Activated naive CD8-positive, alpha-beta T cell treated with anti-CD3 and anti-CD28 coated beads, Interleukin-2, amount 50 U/mL, for 24 hours (primary cell): ENCODE results near the gene SSC5D.
"Not testable (repeated sequence)": the region's sequence is repeated elsewhere in the genome, so short reads cannot be mapped to it uniquely, and the experiment has no call there.

Experiments used
- ATAC-seq: fragments of 150-1000 bp; cut with Tn5 transposase; one replicate; pipeline ENCODE4 v1.10.0; 2021
- DNase-seq: peaks from one replicate; pipeline ENCODE4 v3.0.0; 2021
- H3K27ac Mint-ChIP-seq: one replicate; pipeline ENCODE4 v1.8.0; 2021; ENCODE audit warnings: mild to moderate bottlenecking, mixed read lengths
- H3K27me3 Mint-ChIP-seq: one replicate; pipeline ENCODE4 v1.8.0; 2021; ENCODE audit warnings: mixed read lengths
- H3K36me3 Mint-ChIP-seq: one replicate; pipeline ENCODE4 v1.8.0; 2021; ENCODE audit warnings: low read depth, mixed read lengths
- H3K4me1 Mint-ChIP-seq: one replicate; pipeline ENCODE4 v1.8.0; 2021; ENCODE audit warnings: mixed read lengths
- H3K4me3 Mint-ChIP-seq: one replicate; pipeline ENCODE4 v1.8.0; 2021; ENCODE audit warnings: mild to moderate bottlenecking, moderate library complexity, mixed read lengths
- H3K9me3 Mint-ChIP-seq: one replicate; pipeline ENCODE4 v1.8.0; 2021; ENCODE audit warnings: mixed read lengths

SSC5D gene

GRCh38 chr19:55487924-55488687 lies at the start of gene SSC5D:
TSS of gene SSC5D (plus strand) at chr19:55488436. CDS start at chr19:55488590, 154 bp downstream.
- peak within 1 kb of the TSS; percentile 65 for H3K4me3 Mint-ChIP-seq

DNA sequence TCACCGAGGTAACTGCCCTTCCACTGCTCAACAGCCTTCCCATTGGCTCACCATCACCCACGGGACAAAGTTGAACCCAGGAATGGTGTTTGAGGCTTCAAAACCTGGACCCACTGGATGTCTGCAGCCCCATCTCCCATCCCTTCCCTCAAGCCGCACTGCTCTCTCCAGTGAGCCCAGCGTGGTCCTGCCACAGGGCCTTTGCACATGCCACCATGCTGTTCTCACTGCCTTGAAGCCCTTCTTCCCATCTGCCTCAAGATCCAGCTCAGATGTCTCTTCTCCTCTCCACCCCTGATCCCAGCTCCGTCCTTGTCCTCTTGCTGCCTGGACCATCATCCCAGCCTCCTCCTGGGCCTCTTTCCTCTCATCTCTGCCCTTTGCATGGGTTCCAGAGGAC lies 49.2 kb upstream of the SSC5D start:
- Mint-ChIP-seq H3K4me1 (peaks cover 15% of the 10 kb centered on the region), H3K9me3 (no peaks in the 10 kb centered on the region), H3K36me3 (no peaks in the 10 kb centered on the region), H3K4me3 (no peak overlapping the region), H3K27me3 (peaks cover 65% of the 10 kb centered on the region), H3K27ac (no peak overlapping the region)
- ATAC-seq, result no peak
- no peak for DNase-seq

More at GRCh38 chr19:55487924-55488687, at the start of gene SSC5D:
- no peaks in the 10 kb centered on the region for H3K9me3 Mint-ChIP-seq
- no peak for DNase-seq
- peaks cover 19% of the 10 kb centered on the region for H3K4me1 Mint-ChIP-seq
- peaks cover 8% of the 10 kb centered on the region for H3K27me3 Mint-ChIP-seq
- no peaks in the 10 kb centered on the region for H3K36me3 Mint-ChIP-seq
- ATAC-seq, result peak; percentile 2
- peak within 1 kb of the TSS; percentile 80 for H3K27ac Mint-ChIP-seq

GRCh38 chr19:55440411-55441105 lies 47.7 kb upstream of the SSC5D start:
- H3K36me3 Mint-ChIP-seq, result no peaks in the 10 kb centered on the region
- DNase-seq, result no peak
- peaks cover 15% of the 10 kb centered on the region for H3K4me1 Mint-ChIP-seq
- peak overlapping the region; percentile 14 for H3K27ac Mint-ChIP-seq
- peaks cover 79% of the 10 kb centered on the region for H3K27me3 Mint-ChIP-seq
- no peak overlapping the region for H3K4me3 Mint-ChIP-seq
- ATAC-seq, result no peak
- no peaks in the 10 kb centered on the region for H3K9me3 Mint-ChIP-seq

DNA sequence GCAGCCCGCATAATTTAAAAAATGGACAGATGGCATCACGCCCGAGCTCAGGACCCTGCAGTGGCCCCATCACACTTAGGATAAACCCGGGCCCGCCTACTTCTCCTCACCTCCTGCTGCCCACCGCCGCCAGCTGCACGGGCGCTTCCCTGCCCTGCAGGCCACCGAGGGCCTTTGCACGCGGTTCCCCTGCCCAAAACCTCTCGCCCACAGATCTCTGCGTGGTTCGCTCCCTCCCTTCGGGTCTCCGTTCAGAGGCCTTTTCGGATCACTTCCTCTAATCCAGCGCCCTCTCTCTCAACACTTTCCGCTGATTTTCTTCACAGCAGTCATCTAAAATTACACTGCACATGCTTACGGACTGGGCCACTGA lies 46.9 kb upstream of the SSC5D start:
- no peak overlapping the region for H3K27ac Mint-ChIP-seq
- peaks cover 85% of the 10 kb centered on the region for H3K27me3 Mint-ChIP-seq
- H3K9me3 Mint-ChIP-seq, result no peaks in the 10 kb centered on the region
- DNase-seq (no peak), ATAC-seq (no peak)
- H3K36me3 Mint-ChIP-seq, result no peaks in the 10 kb centered on the region
- peaks cover 15% of the 10 kb centered on the region for H3K4me1 Mint-ChIP-seq
- peak overlapping the region; percentile 18 for H3K4me3 Mint-ChIP-seq

- peaks cover 80% of the 10 kb centered on the region for H3K27me3 Mint-ChIP-seq
- no peak overlapping the region for H3K27ac Mint-ChIP-seq
- DNase-seq (no peak), ATAC-seq (no peak)
- H3K4me1 Mint-ChIP-seq, result peaks cover 15% of the 10 kb centered on the region
- H3K4me3 Mint-ChIP-seq, result peak overlapping the region; percentile 18
- no peaks in the 10 kb centered on the region for H3K9me3 Mint-ChIP-seq
- H3K36me3 Mint-ChIP-seq, result no peaks in the 10 kb centered on the region
Measured at GRCh38 chr19:55441692-55442321, 46.4 kb upstream of the SSC5D start.

DNA sequence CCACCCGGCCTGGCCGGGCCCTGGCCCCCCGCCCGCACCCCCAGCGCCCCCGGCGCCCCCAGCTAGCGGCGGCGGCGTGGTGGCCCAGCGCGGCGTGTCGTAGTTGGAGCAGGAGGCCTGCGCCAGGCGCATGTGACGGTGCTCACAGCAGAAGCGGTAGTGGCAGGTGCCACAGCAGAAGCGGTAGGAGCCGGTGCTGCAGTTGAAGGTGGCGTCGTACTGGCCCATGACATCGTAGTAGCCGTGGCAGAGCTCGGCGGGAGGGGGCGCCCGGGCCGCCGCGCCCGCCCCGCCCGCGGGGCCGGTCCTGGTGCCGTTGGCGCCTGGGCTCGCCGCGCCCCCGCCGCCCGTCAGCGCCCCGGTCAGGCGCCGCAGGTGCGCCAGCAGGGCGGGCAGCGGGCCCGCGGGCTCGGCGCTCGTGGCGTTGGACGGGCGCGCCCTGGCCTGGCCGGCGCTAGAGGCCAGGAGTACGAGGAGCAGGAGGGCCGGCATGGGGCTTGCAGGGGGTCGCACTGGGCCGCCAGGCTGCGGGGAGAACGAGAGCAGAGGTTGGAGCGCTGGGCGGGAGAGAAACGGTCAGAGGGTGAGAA lies 45.8 kb upstream of the SSC5D start:
- H3K9me3 Mint-ChIP-seq, result no peaks in the 10 kb centered on the region
- H3K4me1 Mint-ChIP-seq, result peaks cover 15% of the 10 kb centered on the region
- no peaks in the 10 kb centered on the region for H3K36me3 Mint-ChIP-seq
- H3K4me3 Mint-ChIP-seq, result no peak overlapping the region
- DNase-seq, result no peak
- ATAC-seq, result no peak
- peaks cover 74% of the 10 kb centered on the region for H3K27me3 Mint-ChIP-seq
- H3K27ac Mint-ChIP-seq, result no peak overlapping the region

DNA sequence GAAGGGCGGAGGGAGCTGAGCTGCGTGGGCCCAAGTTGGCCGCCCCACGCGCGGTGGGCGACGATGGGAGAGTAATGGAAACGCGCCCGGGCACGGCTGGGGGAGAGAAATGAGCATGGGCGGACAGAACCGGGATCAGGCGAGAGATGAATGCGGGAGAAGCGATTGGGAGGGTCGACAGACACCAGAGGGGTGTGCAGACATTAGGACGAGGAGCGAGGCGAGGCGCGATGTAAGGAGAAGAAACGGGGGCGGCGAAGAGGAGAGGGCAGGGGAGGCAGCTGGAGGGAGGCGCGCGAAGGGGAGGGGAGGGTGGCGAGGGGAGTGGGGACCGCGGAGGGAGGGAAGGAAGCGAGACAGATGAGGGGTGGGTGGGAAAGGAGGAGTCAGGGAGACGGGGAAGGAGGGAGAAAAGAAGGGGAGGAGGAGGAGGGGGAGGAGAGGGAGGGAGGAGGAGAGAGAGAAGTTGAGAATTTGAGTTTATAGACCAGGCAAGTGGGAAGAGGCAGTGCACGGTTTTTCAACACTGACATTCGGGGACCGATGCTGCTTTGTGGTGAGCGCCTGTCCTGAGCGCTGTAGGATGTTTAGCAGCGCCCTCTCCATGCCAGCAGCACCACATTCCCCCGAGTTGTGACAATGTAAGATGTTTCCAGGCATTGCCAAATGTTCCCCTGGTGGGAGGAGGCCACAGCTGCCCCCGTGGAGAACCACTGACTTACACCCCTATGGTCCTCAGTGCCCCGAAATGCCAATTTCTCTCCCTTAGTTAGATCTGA lies 45.0 kb upstream of the SSC5D start, which contains the start of gene SHISA7:
SHISA7 (minus strand) TSS at position 256 of the 779 bp plus-strand sequence. CDS start 437 bp downstream, outside the sequence.
- Mint-ChIP-seq H3K9me3 (no peaks in the 10 kb centered on the region), H3K4me1 (peaks cover 15% of the 10 kb centered on the region), H3K27ac (no peak within 1 kb of the TSS), H3K36me3 (no peaks in the 10 kb centered on the region), H3K4me3 (no peak within 1 kb of the TSS), H3K27me3 (peaks cover 70% of the 10 kb centered on the region)
- no peak for DNase-seq
- no peak for ATAC-seq

DNA sequence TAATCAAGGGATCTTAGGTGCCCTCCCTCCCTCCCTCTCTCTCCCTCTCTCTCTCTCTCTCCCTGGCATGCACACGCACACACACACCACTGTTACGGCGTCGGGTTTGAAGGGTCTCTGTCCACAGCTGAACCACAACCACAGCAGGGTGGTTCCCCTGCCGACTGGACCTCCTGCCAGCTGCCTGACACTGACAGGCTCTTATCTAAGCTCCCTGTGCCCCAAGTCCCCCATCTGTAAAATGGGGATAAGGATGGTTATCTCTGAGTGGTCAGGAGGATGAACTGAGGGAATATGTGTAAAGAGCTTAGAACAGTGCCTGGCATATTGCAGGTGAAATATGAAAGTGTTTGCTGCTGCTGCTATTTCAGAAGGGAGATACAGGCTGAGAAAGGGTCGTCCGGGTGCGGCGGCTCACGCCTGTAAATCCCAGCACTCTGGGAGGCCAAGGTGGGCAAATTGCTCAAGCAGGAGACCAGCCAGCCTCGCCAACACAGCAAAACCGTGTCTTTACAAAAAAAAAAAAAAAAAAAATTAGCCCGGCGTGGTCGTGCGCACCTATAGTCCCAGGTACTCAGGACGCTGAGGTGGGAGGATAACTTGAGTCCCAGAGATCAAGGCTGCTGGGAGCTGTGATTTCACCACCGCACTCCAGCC lies 44.3 kb upstream of the SSC5D start:
- Mint-ChIP-seq H3K27me3 (peaks cover 64% of the 10 kb centered on the region), H3K9me3 (no peaks in the 10 kb centered on the region), H3K27ac (no peak overlapping the region), H3K4me1 (peaks cover 15% of the 10 kb centered on the region), H3K36me3 (no peaks in the 10 kb centered on the region), H3K4me3 (no peak overlapping the region)
- DNase-seq (no peak), ATAC-seq (no peak)

GRCh38 chr19:55444646-55445045 lies 43.6 kb upstream of the SSC5D start:
- Mint-ChIP-seq H3K27me3 (peaks cover 58% of the 10 kb centered on the region), H3K36me3 (no peaks in the 10 kb centered on the region), H3K9me3 (no peaks in the 10 kb centered on the region), H3K27ac (no peak overlapping the region), H3K4me1 (peaks cover 15% of the 10 kb centered on the region), H3K4me3 (no peak overlapping the region)
- DNase-seq (no peak), ATAC-seq (no peak)

DNA sequence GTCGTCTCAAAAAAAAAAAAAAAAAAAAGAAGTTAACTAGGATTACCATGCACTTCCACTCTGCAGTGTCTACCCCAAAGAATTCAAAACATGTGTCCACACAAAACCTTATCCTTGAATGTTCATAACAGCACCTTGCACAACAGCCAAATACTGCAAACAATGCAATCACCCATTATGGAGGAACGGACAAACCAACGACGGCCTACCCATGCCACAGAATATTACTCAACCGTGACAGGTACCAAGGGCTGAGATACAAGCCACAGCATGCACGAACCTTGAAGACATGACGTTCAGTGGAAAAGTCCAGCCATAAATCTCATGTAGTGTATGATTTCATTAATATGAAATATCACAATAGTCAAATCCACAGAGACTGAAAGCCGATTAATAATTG lies 42.2 kb upstream of the SSC5D start:
- Mint-ChIP-seq H3K4me1 (peaks cover 8% of the 10 kb centered on the region), H3K9me3 (no peaks in the 10 kb centered on the region), H3K36me3 (no peaks in the 10 kb centered on the region), H3K27ac (no peak overlapping the region), H3K27me3 (peaks cover 53% of the 10 kb centered on the region), H3K4me3 (no peak overlapping the region)
- DNase-seq (no peak), ATAC-seq (no peak)

DNA sequence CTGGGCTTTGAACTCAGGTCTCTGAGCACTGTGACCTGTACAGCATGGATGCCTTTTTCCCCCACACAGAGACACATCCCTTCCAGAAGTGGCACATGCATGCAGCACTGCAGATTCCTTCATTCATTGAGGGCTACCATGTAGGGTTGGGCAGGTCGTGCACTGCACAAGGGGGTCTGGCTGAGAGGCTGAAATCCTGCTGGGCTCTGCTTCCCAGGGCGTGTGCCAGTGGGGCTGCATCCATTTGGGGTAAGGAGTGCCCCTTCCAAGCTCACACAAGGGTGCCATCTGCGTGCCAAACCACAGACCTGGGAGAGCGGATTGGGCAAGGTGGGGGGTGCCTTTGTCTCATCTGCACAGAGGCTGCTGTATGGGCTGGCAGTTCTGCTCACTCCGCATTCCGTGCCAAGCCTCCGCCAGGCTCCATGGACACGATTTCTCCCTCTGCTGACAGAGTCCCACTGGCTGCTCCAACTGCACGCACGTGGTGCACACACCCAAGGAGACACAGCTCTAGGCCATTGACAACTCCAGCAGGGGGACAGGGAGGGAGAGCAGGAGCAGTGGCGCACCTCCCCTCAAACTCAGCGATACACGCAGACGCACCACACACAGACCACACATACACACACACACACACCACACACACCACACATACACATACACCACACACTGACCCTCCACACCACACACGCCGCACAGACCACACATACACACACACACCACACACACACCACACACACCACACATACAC lies 40.6 kb upstream of the SSC5D start:
- H3K27me3 Mint-ChIP-seq, result peaks cover 49% of the 10 kb centered on the region
- H3K9me3 Mint-ChIP-seq, result no peaks in the 10 kb centered on the region
- ATAC-seq (peak; percentile 23), DNase-seq (no peak)
- H3K4me1 Mint-ChIP-seq, result peaks cover 5% of the 10 kb centered on the region
- no peak overlapping the region for H3K27ac Mint-ChIP-seq
- no peak overlapping the region for H3K4me3 Mint-ChIP-seq
- H3K36me3 Mint-ChIP-seq, result no peaks in the 10 kb centered on the region

DNA sequence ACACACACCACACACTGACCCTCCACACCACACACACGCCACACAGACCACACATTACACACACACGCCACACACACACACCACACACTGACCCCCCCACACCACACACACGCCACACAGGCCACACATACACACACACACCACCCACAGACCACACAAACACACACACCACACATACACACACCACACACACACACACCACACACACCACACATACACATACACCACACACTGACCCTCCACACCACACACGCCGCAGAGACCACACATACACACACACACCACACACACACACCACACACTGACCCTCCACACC lies 40.1 kb upstream of the SSC5D start:
- ATAC-seq, H3K4me1 Mint-ChIP-seq, H3K9me3 Mint-ChIP-seq: not testable (repeated sequence)

DNA sequence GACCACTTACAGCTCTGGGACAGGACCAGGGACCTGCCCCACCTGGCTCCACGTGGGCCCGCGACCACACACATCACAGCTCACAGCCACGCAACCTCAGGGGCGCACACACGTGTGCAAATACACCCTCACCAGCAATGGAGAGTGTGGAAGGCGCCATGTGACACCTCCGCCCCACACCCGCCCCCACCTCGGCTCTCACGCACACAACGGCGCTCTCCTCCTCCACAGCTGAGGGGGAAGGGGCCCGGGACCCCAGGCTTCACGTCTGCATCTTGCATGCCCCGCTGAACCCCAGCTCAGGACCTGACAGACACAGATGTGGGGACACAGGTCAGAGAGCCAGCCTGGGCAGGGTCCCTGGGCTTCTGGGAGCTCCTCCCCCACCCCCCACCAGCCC lies 38.8 kb upstream of the SSC5D start:
- DNase-seq (no peak), ATAC-seq (no peak)
- H3K27ac Mint-ChIP-seq, result no peak overlapping the region
- H3K36me3 Mint-ChIP-seq, result peaks cover 9% of the 10 kb centered on the region
- no peak overlapping the region for H3K4me3 Mint-ChIP-seq
- H3K4me1 Mint-ChIP-seq, result peaks cover 16% of the 10 kb centered on the region
- peaks cover 45% of the 10 kb centered on the region for H3K27me3 Mint-ChIP-seq
- no peaks in the 10 kb centered on the region for H3K9me3 Mint-ChIP-seq

More for the DNA sequence above, 40.1 kb upstream of the SSC5D start:
- not testable (repeated sequence) for H3K4me3 Mint-ChIP-seq, DNase-seq, H3K27ac Mint-ChIP-seq, H3K36me3 Mint-ChIP-seq
- H3K27me3 Mint-ChIP-seq, result peaks cover 48% of the 10 kb centered on the region
